Left forelimb (tissue), 1 donor: ENCODE results near the gene PPT1.

Source experiments
- DNase-seq: peaks from one replicate; pipeline ENCODE4 v3.0.0-alpha.2; 2018; ENCODE audit warnings: low spot score

PPT1 gene

DNA sequence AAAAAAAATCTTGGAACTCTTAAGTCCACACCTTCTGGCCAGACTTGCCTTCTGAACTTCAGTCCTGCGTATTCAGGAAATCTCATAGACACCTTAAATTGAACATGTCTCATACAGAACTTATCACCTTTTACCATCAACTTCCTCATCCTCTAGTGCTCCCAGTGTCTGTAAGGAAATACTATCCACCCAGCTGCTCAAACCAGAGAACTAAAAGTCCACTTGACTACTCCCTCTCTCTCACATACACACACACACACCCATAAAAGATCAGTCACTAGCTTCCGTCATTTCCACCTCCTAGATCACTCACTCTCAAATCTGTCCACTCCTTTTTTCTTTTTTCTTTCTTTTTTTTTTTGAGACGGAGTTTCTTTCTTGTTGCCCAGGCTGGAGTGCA lies 67.4 kb downstream of the PPT1 start:
- DNase-seq = no peak

DNA sequence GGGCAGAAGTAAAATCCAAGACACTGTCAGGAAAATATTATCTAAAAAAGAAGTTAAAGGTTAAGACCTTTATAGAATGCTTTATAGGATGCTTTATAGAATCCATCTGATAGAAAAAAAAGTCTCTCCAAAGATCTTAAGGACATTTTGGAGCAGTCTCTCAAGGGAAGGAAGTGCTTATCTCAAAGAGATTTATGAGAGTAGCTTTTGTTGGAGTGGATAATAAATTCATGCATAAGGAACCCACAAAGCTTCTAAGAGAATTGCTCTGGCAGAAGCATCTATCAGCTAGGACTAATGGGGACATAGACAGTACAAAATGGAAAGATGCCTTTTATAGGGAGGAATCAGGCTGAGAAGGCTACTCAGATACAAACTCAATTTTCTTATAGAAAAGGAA lies 69.4 kb downstream of the PPT1 start:
- no peak for DNase-seq

DNA sequence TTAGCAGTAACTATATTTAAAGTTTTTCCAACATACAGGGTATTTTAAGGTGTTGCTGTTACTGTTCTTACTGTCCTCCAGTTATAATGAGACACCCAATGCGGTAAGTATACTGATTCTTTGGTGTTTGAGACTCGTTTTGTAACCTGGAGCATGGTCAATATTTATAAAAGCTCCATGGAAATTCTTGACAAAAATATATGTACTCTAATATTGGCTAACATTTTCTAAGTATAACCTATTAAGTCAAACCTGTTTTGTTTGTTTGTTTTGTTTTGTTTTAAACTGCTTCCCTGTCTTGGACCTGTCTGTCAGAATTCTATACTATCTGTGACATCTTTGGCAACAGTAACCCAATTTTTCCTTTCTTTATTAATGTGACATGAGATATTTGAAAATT lies 72.4 kb downstream of the PPT1 start:
- no peak for DNase-seq

DNA sequence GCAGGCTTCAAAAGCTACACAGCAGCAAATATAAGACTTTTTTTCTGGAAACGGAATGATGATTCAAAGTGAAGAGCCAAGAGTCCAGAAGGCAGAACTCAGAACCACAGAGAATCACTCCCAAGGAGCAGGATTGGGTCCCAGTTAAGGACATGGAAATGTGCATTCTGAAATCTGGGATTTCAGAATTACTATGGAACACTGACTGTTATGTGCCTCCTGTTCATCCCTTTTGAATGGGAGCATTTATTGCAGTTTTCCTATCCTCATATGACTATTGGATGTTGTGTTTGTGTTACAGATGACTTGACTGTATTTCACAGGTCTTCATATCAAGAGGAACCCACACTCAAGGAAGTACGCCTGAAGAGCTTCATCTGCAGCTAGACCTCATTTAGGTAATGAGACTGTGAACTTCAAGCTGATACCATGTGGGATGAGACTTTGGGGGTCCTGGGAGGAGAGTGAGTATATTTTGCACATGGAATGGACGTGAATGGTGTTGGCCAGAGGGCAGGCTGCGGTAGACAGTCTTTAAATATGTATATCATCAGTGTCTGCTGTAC lies 73.6 kb downstream of the PPT1 start:
- DNase-seq = no peak
